ENCODE results near the gene PPFIBP2. TPM values are rescaled to one million over a fixed set of nuclear protein-coding genes. Genes with fewer than 3 reads are reported as not detected.

Gene PPFIBP2
- total RNA-seq, 4 donors from 2014 or later, result 8.0 to 26.5 (median 11.3) TPM

DNA sequence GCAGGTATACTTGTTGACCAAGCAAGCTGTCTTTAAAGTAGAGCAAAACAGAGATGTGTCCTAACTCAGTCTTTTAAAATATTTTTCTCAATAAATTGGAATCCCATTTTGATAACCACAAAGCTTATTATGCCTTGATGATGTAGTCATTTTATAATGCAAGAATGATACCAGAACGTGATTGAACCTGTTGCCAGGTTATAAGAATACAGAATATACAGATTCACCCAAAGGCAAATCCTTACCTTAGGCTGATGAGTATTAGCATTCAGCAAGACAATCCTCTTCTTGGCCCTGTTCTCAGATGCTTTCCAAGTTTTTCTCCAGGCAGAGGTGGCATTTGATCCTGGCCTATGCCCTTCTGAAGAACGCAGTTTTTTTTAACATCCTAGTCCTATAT, 76.1 kb downstream of the PPFIBP2 start:
- 94 to 95% methylated on average over 2 of the region's 2 CpGs for WGBS, 2 donors (ENCODE audit: low coverage in 1 of 2)
- Histone ChIP-seq H3K4me3 (no peak overlapping the region), H3K27ac (no peak overlapping the region), H3K36me3 (peaks cover 0 to 5% of the 10 kb centered on the region in 2 donors), H3K9me3 (no peaks in the 10 kb centered on the region), H3K4me1 (peaks cover 0 to 1% (median 1%) of the 10 kb centered on the region in 3 donors), H3K27me3 (no peaks in the 10 kb centered on the region)
- no peak for ATAC-seq
- no peak for TF ChIP-seq EP300 (IDR thresholded peaks at IDR 0.05)
- no peak for TF ChIP-seq POLR2AphosphoS5 (IDR thresholded peaks at IDR 0.05)
- TF ChIP-seq, protein P1, sequence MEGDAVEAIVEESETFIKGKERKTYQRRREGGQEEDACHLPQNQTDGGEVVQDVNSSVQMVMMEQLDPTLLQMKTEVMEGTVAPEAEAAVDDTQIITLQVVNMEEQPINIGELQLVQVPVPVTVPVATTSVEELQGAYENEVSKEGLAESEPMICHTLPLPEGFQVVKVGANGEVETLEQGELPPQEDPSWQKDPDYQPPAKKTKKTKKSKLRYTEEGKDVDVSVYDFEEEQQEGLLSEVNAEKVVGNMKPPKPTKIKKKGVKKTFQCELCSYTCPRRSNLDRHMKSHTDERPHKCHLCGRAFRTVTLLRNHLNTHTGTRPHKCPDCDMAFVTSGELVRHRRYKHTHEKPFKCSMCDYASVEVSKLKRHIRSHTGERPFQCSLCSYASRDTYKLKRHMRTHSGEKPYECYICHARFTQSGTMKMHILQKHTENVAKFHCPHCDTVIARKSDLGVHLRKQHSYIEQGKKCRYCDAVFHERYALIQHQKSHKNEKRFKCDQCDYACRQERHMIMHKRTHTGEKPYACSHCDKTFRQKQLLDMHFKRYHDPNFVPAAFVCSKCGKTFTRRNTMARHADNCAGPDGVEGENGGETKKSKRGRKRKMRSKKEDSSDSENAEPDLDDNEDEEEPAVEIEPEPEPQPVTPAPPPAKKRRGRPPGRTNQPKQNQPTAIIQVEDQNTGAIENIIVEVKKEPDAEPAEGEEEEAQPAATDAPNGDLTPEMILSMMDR (IDR thresholded peaks at IDR 0.05), result no peak
- no peak for TF ChIP-seq POLR2A (IDR thresholded peaks at IDR 0.05)

DNA sequence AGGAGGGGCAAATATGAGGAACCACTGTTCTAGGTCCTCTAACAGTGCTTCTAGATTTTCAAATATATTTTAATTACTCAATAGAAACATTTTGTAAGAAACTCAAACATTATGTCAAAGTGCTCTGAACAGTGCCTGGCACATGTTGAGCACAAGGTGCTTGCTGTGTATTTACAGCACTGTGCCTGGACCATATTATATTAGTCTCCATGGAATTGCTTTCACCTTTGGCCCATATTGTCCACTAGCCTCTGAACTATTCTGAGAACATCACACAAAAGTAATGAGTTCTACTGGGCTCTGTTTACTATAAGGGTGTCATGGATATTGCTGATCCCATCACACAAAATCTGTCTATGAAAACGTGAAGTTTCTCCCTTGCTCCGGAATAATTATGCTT, 76.7 kb downstream of the PPFIBP2 start:
- H3K4me1 ChIP-seq, result peaks cover 0 to 4% (median 4%) of the 10 kb centered on the region in 3 donors
- H3K9me3 ChIP-seq, result no peaks in the 10 kb centered on the region
- H3K27ac ChIP-seq, result no peak overlapping the region
- TF ChIP-seq, protein P1 (IDR thresholded peaks at IDR 0.05), result no peak
- TF ChIP-seq POLR2A (IDR thresholded peaks at IDR 0.05) (no peak), POLR2AphosphoS5 (IDR thresholded peaks at IDR 0.05) (no peak), EP300 (IDR thresholded peaks at IDR 0.05) (no peak)
- H3K4me3 ChIP-seq, result no peak overlapping the region
- peaks cover 0 to 5% of the 10 kb centered on the region in 2 donors for H3K36me3 ChIP-seq
- 83 to 85% methylated on average over 2 of the region's 2 CpGs for WGBS, 2 donors (ENCODE audit: low coverage in 1 of 2)
- no peaks in the 10 kb centered on the region for H3K27me3 ChIP-seq
- ATAC-seq, result no peak

DNA sequence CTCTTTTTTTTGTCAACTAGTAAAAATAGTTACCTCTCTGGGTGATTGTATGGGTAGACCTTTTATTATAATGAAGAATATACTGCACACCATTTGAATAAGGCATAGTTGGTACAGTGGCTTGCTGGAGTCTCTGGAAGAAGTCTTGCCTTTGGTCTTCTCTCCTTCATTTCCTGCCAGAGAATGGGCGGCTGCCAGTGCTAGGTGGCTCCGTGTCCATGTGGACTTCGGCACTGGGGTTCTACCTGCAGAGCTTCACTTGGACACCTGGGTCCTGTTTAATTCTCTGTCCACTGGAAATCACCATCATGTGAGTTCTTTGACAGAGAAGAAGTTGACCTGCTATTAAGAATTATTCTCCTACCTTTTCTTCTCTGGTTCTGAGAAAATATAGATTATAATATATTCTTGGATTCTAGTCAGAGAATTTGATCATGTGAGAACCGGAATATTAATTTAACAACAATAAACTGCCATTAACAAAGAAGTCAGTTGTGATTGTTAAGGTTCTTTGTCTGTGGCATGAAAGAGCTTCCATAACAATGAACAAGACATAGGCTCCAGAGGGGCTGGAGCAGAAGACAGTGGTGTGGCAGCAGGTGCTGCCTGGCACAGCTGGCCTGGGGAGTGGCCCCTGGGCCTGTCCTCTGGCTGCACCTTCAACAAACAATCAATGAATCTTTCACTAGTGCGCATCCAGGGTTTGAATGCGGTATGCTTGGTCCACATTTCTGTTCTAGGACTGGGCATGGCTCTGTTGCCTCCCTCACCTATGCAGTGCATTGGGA, 77.5 kb downstream of the PPFIBP2 start:
- H3K4me1 ChIP-seq, result peaks cover 0 to 10% (median 4%) of the 10 kb centered on the region in 3 donors
- peaks cover 0 to 5% of the 10 kb centered on the region in 2 donors for H3K36me3 ChIP-seq
- WGBS, 2 donors (ENCODE audit: low coverage in 1 of 2), result 81 to 92% methylated on average over 3 to 6 of the region's 6 CpGs
- H3K27ac ChIP-seq, result no peak overlapping the region
- TF ChIP-seq POLR2AphosphoS5 (IDR thresholded peaks at IDR 0.05) (no peak), POLR2A (IDR thresholded peaks at IDR 0.05) (no peak), EP300 (IDR thresholded peaks at IDR 0.05) (no peak)
- TF ChIP-seq, protein P1 (IDR thresholded peaks at IDR 0.05), result no peak
- H3K9me3 ChIP-seq, result no peaks in the 10 kb centered on the region
- no peak for ATAC-seq
- H3K27me3 ChIP-seq, result no peaks in the 10 kb centered on the region
- no peak overlapping the region for H3K4me3 ChIP-seq

DNA sequence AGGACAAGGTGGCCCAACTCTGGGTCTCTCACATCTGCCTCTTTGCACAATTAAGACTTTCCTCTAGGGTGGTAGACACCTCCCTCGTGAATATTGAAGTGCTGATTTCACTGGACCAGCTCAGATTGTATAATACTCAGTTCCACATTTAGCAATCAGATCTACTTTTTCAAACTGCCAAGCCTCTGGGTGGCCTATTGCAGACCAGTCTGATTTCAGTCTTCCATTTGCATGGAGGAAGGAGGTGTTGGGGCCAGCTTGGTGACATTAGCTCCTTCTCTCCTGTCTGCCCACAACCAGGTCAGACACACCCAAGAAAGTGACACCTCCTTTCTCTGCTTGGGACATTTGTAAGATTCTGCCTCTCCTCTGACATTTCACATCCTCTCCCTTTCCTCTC, 78.2 kb downstream of the PPFIBP2 start:
- H3K36me3 ChIP-seq, result peaks cover 0 to 6% of the 10 kb centered on the region in 2 donors
- WGBS, 2 donors (ENCODE audit: low coverage in 1 of 2), result 61 to 80% methylated on average over 1 of the region's 1 CpG
- no peak overlapping the region for H3K27ac ChIP-seq
- H3K27me3 ChIP-seq, result no peaks in the 10 kb centered on the region
- no peak for ATAC-seq
- TF ChIP-seq, protein P1 (IDR thresholded peaks at IDR 0.05), result no peak
- TF ChIP-seq POLR2A (IDR thresholded peaks at IDR 0.05) (no peak), EP300 (IDR thresholded peaks at IDR 0.05) (no peak), POLR2AphosphoS5 (IDR thresholded peaks at IDR 0.05) (no peak)
- no peaks in the 10 kb centered on the region for H3K9me3 ChIP-seq
- peaks cover 0 to 10% (median 4%) of the 10 kb centered on the region in 3 donors for H3K4me1 ChIP-seq
- H3K4me3 ChIP-seq, result no peak overlapping the region

DNA sequence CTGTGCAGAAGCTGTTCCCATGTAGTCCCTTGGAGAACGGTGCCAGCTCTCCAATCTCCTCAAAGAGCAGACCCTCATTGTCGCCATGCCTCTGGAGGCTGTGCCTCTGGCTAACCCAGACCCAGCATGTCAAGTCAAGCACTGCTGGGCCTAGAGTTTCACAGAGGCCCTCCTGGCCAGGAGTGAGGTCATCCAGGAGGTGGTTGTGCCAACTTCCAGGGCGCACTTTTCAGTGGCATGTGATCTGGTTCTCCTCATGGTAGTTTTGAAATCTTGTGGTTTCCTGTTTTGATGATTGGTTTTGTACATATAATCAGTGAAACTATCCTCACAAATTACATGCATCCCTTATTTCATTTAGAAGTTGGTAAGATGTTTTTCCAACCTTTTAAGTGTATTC, 78.9 kb downstream of the PPFIBP2 start:
- Histone ChIP-seq H3K27ac (no peak overlapping the region), H3K9me3 (no peaks in the 10 kb centered on the region), H3K36me3 (peaks cover 0 to 13% of the 10 kb centered on the region in 2 donors), H3K4me1 (peaks cover 0 to 10% (median 4%) of the 10 kb centered on the region in 3 donors), H3K27me3 (no peaks in the 10 kb centered on the region), H3K4me3 (no peak overlapping the region)
- WGBS, 2 donors (ENCODE audit: low coverage in 1 of 2), result 90% methylated on average over 3 of the region's 3 CpGs; no CpG with 5 or more reads in 1 of the 2 donors
- TF ChIP-seq POLR2A (IDR thresholded peaks at IDR 0.05) (no peak), EP300 (IDR thresholded peaks at IDR 0.05) (no peak), POLR2AphosphoS5 (IDR thresholded peaks at IDR 0.05) (no peak)
- TF ChIP-seq, protein P1 (IDR thresholded peaks at IDR 0.05), result no peak
- no peak for ATAC-seq
